Measurements from ENCODE around the gene L3MBTL4.

The L3MBTL4 gene

DNA sequence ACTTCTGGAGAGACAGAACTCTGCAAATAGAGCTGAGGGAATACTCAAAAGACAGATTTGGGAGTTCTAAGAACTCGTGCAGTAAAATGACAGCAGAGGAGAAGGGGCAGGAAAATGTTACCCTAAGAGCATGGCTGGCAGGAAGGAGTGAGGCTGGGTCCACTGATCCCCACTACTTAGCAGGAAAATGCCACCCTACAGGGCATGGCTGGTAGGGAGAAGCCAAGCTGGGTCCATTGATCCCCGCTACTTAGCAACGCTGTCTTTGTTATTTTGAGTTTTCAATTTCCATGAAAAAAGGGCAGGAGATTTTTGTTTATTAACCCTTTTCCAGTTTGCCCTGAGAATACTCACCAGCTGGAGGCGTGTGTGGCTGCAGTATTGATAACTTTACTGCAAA lies 419.1 kb downstream of the L3MBTL4 start:
- peak; percentile 40 for DNase-seq (ENCODE audit: low read depth, low spot score)

DNA sequence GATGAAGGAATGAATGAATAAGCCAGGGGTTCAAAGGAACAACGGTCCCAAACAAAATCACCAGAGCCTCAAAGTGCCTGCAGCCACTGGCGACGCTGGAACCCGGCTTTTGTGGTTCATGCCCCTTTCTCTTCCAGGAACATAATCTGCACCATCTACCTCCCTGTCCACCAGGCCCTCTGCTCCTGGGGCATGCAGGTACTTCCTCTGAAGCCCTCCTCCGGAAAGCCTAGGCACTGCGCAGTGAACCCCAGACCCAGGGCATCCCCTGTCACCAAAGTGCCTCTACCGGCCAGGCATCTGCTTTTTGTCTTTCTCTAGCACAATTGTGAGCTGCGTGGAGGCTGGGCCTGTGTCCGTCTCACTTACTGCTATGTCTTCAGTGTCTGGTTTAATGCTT lies 420.8 kb downstream of the L3MBTL4 start:
- no peak for DNase-seq (ENCODE audit: low read depth, low spot score)

DNA sequence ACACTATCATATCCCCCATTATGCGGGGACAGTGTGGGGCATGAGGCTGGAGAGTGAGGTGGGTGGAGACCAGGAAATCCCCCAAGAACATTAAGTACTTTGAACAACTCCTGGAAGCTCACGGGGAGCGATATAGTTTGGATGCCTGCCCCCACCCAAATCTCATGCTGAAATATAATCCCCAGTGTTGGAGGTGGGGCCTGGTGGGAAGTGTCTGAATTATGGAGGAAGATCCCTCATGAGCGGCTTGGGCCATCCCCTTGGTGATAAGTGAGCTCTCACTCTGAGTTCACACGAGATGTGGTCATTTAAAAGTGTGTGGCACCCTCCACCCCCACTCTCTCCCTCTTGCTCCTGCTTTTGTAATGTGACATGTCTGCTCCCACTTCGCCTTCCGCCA lies 422.3 kb downstream of the L3MBTL4 start:
- DNase-seq (ENCODE audit: low read depth, low spot score), result no peak

DNA sequence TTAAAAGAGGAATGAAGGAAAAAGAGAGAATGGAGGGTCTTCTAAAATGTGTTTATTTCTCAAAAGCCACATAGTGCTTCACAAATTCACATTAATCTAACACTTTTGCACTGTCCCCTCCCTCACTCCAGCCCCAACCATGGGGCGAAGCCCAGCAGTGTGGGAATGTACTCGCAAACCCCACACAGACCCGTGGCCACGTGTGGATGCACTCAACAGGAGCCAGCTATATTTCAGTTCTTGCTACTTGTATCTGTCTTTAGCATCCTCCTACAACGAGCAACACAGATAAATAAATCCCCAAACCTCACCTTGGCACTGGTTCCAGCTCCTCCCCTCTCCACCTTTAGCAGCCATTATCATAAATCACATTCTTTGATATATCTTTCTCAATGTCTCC lies 427.5 kb downstream of the L3MBTL4 start:
- no peak for DNase-seq (ENCODE audit: low read depth, low spot score)

DNA sequence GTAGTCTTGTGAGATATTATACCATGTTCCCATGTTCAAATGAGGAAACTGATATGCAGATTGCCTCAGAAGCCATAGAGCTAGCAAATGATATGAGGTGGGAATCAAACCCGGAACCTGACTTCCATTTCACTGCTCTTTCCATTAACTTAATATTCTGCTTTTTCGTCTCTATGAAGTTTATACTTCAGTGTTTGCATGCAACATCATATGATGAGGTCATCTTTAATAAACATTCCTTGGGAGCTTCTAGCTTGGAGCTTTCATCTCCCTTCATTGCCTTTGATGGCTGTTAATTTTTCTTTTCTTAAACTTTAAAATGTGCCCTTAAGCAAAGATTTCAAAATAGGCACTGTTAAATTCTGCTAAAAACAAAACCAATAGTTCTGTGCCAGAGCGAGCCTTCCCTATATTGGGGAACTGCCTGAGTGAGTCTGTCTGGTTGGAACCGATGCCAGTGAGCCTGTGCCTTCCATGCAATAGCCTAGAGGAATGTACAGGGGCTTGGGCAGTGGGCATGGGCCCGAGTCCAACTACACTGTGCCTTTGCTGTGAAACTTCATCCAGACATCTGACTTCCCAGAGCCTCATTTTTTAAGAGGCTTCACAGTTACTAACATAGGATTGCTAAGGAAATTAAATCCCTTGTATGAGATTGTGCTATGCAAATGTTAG lies 428.3 kb downstream of the L3MBTL4 start:
- no peak for DNase-seq (ENCODE audit: low read depth, low spot score)

DNA sequence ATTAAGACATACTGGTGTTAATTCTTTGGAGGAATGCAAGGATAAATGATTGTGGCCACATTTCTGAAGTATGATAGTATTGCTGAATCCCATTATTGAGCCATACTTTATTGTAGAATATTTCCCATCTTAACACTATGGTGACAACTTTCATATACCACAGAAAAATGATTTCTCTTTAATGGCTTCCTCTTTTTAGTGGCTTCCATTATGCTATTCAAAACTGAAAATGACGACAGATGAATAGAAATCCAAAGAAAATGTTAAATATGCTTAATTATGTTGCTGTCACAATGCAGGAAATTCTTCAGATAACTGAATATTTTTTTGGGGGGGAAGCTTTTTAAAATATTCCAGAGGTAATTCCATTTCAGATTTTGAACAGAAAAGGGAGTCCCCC lies 430.5 kb downstream of the L3MBTL4 start:
- DNase-seq (ENCODE audit: low read depth, low spot score), result no peak

DNA sequence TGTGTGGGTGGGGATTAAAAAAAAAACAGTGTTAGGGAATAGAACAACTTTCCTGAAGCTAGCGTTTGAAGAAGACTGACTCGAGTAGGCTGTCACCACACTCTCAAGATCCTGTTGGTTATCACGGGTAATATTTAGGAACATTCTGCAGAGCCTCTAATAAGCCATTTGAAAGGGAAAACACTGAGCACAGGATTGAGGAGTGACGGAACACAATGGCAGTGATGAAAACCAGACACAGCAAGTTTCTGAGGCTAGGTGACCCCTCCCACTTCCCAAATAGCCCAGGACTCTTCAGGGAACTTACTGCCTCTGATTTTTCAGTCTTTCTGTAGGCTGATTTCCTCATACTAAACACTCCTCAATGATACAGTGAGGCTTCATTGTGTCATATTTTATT lies 431.2 kb downstream of the L3MBTL4 start:
- no peak for DNase-seq (ENCODE audit: low read depth, low spot score)

DNA sequence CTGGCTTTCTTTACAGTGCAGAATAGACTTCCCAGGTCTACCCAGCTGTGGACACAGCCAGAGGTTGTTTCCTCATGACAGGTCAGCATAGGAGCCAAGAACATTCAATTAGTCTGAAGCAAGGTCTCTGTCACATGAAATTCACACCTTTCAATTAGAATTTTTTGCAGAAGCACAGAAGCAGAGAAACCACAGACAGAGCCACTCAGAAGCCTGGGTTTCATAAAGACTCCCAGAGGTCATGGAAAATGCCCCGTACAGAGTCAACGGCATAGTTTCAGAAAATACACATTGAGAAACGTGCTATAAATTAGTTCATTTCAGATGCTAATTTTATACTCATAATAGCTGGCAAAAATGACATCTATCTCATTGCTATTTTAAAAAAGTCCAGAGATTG lies 432.4 kb downstream of the L3MBTL4 start:
- DNase-seq (ENCODE audit: low read depth, low spot score), result no peak

DNA sequence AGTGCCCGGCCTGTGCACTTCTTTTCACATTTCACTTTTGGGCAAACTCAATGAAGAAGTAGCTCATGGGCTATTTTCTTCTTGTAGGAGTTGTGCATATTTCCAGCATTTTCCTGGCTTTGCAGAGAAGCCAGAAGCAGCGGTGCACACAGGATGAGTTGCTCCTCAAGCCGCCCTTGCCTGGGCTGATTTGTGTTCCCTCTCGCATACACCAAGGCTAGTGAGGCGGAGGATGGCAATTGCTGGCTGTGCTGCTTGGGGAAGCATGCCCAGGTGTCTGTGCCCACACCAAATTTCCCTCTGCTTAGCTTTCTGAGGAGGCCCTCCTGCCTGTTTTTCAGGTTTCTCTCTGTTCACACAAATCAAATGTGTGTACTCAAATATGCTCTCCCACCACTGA lies 434.0 kb downstream of the L3MBTL4 start:
- DNase-seq (ENCODE audit: low read depth, low spot score), result no peak

DNA sequence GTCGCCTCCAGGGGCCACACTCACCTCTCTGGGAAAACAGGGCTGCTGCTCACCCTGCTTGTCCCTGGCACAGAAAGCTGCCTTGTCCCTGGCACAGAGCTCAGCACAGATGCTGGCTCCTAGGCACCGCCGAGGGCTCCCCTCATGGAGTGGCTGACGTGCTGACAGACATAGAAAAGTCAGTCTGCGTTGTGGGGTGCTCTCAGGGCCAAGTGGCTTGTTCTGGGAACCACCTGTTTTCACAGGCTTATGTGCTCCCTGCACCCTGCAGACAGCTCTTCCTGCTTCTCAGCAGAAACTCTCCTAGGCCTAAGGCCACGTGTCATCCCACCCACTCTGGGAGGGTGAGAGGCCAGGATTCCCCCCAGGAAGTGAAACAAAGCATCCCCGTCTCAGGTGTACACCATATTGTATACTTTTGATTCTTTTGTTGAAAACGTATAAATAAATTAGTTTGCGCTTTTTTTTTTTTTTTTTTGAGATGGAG lies 434.7 kb downstream of the L3MBTL4 start:
- no peak for DNase-seq (ENCODE audit: low read depth, low spot score)

DNA sequence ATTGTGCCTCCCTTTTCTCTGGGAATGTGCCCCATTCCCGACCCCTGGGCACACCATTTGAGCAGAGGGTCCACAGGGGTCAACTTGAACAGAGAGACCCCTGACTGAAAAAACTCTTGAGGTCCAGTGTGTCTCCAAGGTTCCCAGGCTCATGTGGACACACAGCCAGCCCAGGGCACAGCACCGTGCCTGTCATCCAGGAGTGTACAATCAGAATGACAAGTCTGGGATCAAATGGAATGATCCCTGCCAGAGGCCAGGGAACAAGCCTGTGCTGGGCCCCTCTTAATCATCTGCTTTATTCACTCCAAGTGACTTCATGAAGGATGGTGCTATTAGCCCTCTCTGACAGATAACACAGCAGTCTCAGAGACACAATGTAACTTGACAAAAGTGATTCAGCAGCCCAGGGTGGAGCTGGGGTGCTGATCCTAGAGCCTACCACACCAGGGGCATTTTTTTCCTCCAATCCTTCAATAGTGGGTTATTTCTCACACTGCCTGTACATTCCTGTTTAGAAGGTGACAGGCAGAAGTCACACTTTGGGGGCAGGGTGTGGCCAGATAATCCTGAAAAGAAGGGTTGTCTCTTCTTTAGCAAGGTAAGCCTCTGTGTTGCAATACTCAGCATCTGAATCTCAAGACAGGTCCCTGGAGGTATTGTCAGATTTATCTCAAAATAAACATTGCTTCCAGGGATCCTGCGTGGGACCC lies 435.4 kb downstream of the L3MBTL4 start:
- DNase-seq (ENCODE audit: low read depth, low spot score), result no peak

DNA sequence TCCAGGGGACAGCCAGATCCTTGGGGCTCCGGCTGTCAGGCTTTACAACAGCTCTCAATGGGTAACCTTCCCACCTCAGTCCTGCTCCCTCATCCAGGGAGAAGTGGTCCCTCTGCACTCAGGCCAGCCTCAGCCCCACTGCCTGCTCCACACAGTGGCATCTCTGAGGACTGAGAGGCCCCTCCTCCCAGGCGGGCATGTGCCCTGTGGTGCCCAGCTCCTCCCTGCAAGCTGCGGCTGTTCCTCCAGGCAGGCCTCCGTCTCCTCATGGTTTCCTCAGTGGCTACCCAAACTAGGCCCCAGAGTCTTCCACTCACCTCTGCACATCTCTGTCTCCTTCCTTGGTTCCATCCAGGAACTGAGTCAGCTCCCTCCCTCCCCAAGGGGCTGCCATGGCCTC lies 437.7 kb downstream of the L3MBTL4 start:
- no peak for DNase-seq (ENCODE audit: low read depth, low spot score)

DNA sequence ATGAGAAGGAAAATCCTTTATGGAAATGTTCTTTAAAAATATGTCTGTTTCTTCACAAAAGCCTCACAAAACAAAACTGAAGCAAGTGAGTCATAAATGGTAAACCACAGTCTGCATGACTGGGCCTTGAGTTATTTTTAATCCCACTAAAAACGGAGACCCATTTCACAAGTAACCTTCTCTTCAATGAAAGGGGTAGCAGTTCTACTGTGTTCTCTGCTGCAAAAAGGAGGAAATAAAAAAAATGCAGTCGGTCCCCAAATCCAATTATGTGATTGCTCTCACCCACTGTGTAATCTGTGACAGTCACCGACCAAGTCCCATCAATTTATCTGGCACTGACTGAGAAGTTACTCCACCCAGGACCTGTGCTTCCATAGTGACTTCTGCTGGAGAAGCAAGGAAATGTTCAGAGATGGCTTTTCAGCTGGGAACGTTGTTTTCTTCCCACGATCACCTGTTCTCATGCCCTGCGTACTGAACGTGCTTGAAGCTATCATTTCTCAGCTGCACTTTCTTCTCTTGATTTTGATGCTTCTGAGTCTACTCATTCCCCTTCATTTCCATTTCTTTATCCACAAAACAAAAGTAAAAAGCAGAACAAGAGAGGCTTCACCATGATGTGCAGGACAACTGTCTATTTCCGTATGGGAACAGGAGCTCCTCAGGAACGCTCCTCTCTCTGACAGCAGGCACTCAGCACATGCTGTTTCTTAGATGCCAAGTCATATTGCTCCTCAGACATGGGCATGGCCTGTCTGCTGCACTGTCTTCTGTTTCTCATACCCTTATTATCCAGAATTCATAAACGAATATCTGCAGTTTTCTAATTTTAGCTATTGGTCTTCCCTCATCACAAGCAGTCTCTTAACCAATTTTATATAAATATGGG lies 439.4 kb downstream of the L3MBTL4 start:
- no peak for DNase-seq (ENCODE audit: low read depth, low spot score)

DNA sequence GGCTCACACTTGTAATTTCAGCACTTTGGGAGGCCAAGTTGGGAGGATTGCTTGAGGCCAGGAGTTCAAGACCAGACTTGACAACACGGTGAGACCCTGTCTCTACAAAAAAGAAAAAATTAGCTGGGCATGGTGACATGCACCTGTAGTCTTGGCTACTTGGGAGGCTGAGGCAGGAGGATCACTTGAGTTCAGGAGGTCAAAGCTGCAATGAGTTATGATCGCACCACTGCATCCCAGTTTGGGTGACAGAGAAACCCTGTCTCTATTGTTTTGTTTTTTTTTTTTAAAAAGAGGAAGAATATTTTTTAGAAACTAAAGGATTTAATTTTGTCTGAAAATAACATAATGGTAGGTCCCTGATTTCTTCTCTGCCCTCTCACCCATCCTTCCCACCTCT lies 440.0 kb downstream of the L3MBTL4 start:
- no peak for DNase-seq (ENCODE audit: low read depth, low spot score)

DNA sequence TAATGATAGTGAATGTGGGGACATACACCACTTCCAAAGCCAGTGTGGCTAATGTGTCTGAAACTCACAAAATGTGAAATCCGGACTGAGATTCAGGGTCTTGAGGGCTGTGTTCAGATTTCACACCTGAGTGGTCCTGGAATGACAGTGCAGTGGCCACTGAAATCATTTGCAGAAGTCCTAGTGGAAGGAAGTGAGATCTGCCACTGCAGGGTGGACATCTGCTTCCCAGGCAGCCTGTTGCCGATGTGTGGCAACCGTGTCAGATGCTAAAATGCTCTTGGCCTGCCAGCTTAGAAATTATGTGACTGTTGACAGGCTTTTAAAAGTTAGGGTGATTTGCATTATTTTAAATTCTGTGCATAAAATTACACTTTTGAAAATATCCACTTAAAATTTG lies 441.6 kb downstream of the L3MBTL4 start:
- no peak for DNase-seq (ENCODE audit: low read depth, low spot score)

DNA sequence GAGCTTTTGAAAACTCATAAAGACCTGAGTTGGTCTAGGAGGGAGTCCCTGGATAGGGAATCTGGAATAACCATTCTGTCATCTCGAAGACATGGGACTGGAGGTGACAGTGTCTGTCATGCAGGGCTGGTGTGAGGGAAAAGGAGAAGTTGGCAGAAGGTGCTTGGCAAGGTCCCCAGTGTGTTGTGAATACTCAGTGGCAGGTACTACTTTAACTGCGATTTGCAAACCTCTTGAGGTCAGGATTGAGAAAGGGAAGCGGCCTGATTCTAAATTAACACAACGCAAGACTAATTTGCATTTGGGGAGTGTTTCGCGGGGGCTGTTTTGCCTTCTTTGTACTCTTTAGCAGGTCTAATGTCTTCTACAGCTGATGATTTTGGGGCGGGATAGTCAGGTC lies 442.4 kb downstream of the L3MBTL4 start:
- DNase-seq (ENCODE audit: low read depth, low spot score), result no peak

DNA sequence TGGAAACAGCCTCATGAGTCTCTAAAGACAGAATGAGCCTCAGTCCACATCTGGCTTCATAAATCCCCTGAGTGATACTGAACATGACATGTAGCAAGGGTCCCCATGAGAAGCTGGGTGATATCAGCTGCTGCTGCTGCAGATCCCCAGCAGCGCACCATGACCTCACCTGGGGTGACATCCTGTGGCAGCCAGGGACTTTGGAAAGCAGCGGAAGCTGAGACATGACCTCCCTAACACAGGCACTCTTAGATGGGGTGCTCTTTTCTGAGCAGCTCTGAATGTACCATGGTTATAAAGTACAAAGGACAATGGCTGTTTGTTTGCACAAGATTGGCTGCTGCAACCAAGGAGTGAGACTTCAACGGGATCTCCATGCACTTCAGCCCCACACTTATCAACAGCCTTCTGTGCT lies 444.7 kb downstream of the L3MBTL4 start:
- DNase-seq (ENCODE audit: low read depth, low spot score), result no peak

DNA sequence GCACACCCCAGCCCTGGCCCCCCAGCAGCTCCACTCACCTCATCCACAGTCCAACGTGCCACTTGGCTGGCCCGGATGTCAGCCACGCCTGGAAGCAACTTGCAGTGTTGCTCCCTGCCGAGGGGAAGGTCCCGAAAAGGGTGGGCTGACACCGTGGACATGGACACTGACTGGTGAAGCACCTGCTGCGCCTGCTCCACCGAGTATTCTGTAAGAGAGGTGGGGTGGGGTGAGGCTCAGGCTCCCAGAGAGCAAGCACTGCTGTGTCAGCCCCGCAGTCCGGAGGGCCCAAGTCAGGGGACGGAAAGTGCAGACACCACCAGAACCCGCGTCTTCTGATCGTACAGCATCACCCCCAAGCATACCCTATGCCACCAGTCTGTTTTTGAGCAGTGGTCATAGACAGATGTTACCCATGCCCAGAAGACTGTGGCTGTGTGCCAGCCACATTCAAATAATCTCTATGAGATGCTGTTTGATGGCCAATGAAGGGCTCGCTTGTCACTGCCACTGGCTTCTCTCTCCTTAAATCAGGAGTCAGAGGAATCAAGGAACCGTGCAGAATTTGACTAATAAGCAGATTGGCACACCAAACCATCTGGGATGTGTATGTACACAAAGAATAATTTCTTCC lies 445.2 kb downstream of the L3MBTL4 start:
- no peak for DNase-seq (ENCODE audit: low read depth, low spot score)

DNA sequence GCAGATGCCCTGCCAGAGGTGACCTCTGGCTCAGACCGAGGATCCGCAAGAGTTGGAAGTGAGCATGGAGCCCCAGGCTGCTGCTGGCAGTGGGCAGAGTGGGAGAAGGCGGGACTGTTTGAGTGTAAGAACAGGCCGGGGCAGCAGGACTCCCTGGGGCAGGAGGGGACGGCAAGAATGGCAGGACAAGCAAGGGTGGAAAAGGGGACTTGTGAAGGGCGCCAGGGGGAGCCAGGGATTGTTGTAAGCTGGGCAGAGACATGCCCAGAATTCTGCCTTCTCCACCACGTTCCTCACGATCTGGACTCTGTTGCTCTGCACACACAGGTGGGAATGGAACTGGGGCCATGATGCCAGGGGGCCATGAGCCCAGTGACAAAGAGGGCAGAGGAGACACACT lies 447.0 kb downstream of the L3MBTL4 start:
- no peak for DNase-seq (ENCODE audit: low read depth, low spot score)

DNA sequence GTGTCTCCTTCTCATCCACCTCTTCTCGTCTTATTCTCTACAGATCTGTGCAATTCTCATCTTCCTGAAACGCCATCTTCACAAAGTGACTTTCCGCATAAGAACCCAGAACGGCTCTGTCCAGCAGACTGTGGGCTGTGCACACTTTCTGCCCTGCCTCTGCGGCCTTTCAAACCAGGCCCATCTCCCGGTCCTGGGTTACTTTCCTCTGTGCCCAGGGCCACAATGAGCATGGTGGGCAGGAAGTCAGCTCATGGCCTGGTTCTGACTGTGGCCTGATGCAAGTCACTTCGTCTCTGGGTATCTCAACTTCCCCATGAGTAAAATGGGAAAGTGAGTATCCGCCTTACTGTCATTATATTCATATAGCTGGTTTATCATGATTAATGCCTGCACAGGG lies 447.7 kb downstream of the L3MBTL4 start:
- DNase-seq (ENCODE audit: low read depth, low spot score), result no peak

DNA sequence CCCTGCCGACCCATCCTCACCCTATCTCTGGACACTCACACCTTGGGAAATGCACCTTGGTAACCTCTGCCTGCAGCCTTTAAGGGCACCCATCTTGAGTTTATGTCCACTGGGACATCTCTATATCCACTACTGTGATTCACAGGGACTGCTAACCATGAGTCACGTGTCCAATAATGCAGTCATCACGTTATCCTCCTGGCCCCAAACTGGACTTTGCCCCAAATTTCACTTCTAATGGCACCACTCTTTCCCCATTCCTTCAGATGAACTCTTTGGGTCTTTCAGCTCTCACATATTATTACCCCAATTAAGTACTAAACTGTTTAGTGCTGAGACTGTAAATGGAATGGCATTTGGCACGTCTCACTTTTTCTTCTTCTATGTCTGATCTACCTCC lies 448.2 kb downstream of the L3MBTL4 start:
- DNase-seq (ENCODE audit: low read depth, low spot score), result no peak

DNA sequence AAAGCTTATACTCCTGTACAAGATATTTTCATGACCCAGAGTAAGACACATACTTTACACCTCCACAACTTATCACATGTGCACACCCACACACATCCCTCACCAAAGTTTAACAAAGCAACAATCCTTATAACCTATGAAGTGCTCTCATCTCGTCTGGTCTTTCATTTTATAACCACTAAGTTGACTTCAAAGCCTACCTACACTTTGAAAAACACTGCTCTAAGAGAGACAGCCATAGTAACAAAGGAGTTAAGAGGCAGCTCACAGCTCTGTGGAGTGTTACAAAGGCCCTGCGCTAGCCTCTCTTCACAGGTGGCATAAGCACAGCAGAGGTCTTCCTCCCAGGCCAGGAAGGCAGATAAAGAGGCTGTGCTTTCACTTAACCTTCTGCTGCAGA lies 449.7 kb downstream of the L3MBTL4 start:
- DNase-seq (ENCODE audit: low read depth, low spot score), result no peak

All from iPS DF 19.7 (cell line).